B cell (primary cell): Measurements from ENCODE around the gene DLL1. TPM values are rescaled to one million over a fixed set of nuclear protein-coding genes. Genes with fewer than 3 reads are reported as not detected.

Experiments
- ATAC-seq: fragments of 200-7000 bp; cut with Tn5 transposase; one replicate; pipeline ENCODE4 v1.10.0; 2021; ENCODE audit warnings: low read depth, mild to moderate bottlenecking, moderate number of reproducible peaks, moderate library complexity
- CTCF ChIA-PET: fragments of 350-600 bp; sonication (Branson Sonifier 250); formaldehyde crosslinking; loops from one replicate; lab custom pipeline; 2021; ENCODE audit warnings: antibody characterized with exemption, inconsistent platforms; lab: Charles Lee
- POLR2A ChIA-PET: fragments of 350-600 bp; sonication (Branson Sonifier 250); formaldehyde crosslinking; loops from one replicate; lab custom pipeline; 2021; ENCODE audit warnings: antibody characterized with exemption; lab: Charles Lee
- DNase-seq: peaks from one replicate; pipeline ENCODE4 v3.0.0; 2013
- H2AFZ ChIP-seq: 2 replicates; pipeline ENCODE4 v1.6.1; 2012; ENCODE audit warnings: mild to moderate bottlenecking, low read depth, low read length; ENCODE audit not compliant: insufficient read depth, poor library complexity, severe bottlenecking
- H3K27ac ChIP-seq, 2 donors: 1 replicate in 1 of 2; 2 replicates in 1 of 2; pipeline ENCODE4 v1.5.1; 2012 to 2013; ENCODE audit warnings: low read length in 2 of 2, mild to moderate bottlenecking in 2 of 2, moderate library complexity in 1 of 2
- H3K27me3 ChIP-seq, 4 experiments: fragments of 200-600 bp in 1 of 4; sonication (generic) in 1 of 4; replicated peaks in 1 of 4; 1 replicate in 2 of 4; 2 replicates in 2 of 4; pipeline versions ENCODE4 v1.6.1 to v1.7.0; 2013 to 2016; ENCODE audit warnings: low read length in 3 of 4, mild to moderate bottlenecking in 2 of 4, mixed read lengths in 1 of 4, moderate library complexity in 1 of 4; ENCODE audit not compliant: insufficient read depth in 4 of 4, control insufficient read depth in 3 of 4; ENCODE audit errors: control extremely low read depth in 1 of 4
- H3K36me3 ChIP-seq, 2 experiments: replicated peaks in 1 of 2; 1 replicate in 1 of 2; 2 replicates in 1 of 2; pipeline versions ENCODE4 v1.6.1 to v1.7.1; 2013; ENCODE audit warnings: low read length in 1 of 2; ENCODE audit not compliant: insufficient read depth in 2 of 2, control insufficient read depth in 1 of 2; ENCODE audit errors: control extremely low read depth in 1 of 2, extremely low read depth in 1 of 2
- H3K4me1 ChIP-seq, 2 donors: fragments of 200-600 bp in 1 of 2; sonication (generic) in 1 of 2; 1 replicate in 1 of 2; 2 replicates in 1 of 2; pipeline versions ENCODE4 v1.5.1 to v1.6.1; 2013 to 2017; ENCODE audit warnings: low read length in 2 of 2; ENCODE audit not compliant: control insufficient read depth in 2 of 2, insufficient read depth in 2 of 2
- H3K4me2 ChIP-seq: replicated peaks from 2 replicates; pipeline ENCODE3; 2012; ENCODE audit warnings: mild to moderate bottlenecking, low read depth, low read length; ENCODE audit not compliant: poor library complexity, severe bottlenecking
- H3K4me3 ChIP-seq, 5 experiments: fragments of 200-600 bp in 1 of 5; sonication (generic) in 1 of 5; 1 replicate in 3 of 5; 2 replicates in 2 of 5; pipeline versions ENCODE4 v1.5.1 to v1.7.0; 2011 to 2016; ENCODE audit warnings: low read length in 4 of 5, mild to moderate bottlenecking in 4 of 5, low read depth in 2 of 5, control low read depth in 1 of 5, moderate library complexity in 1 of 5; ENCODE audit not compliant: insufficient read depth in 1 of 5; ENCODE audit errors: control extremely low read depth in 1 of 5, extremely low read depth in 1 of 5
- H3K79me2 ChIP-seq: fragments of 200-600 bp; sonication (generic); one replicate; pipeline ENCODE4 v1.6.0; 2016; ENCODE audit warnings: low read length; ENCODE audit not compliant: control insufficient read depth, insufficient read depth
- H3K9ac ChIP-seq: fragments of 200-600 bp; sonication (generic); 2 replicates; pipeline ENCODE4 v1.6.1; 2017; ENCODE audit warnings: mild to moderate bottlenecking, low read length, moderate library complexity
- H3K9me3 ChIP-seq, 3 donors: one replicate each; pipeline versions ENCODE4 v1.6.1 to v1.7.1; 2013; ENCODE audit warnings: low read length in 2 of 3; ENCODE audit not compliant: control insufficient read depth in 2 of 3, insufficient read depth in 1 of 3; ENCODE audit errors: control extremely low read depth in 1 of 3
- H4K20me1 ChIP-seq: 2 replicates; pipeline ENCODE4 v1.6.0; 2012; ENCODE audit warnings: mild to moderate bottlenecking, low read length; ENCODE audit not compliant: insufficient read depth, control insufficient read depth, poor library complexity, severe bottlenecking
- H3K27ac Mint-ChIP-seq: one replicate; pipeline ENCODE4 v1.8.0; 2021; ENCODE audit warnings: mixed read lengths
- H3K27me3 Mint-ChIP-seq: one replicate; pipeline ENCODE4 v1.8.0; 2021; ENCODE audit warnings: mixed read lengths
- H3K4me1 Mint-ChIP-seq: one replicate; pipeline ENCODE4 v1.8.0; 2021; ENCODE audit warnings: mixed read lengths
- H3K4me3 Mint-ChIP-seq: one replicate; pipeline ENCODE4 v1.8.0; 2021; ENCODE audit warnings: mixed read lengths
- H3K9me3 Mint-ChIP-seq: one replicate; pipeline ENCODE4 v1.8.0; 2022; ENCODE audit warnings: mixed read lengths; ENCODE audit not compliant: insufficient read depth
- CTCF ChIP-seq: fragments of 200-600 bp; IDR thresholded peaks from one replicate; pipeline ENCODE4 v1.8.0; 2022; ENCODE audit warnings: antibody characterized with exemption, mild to moderate bottlenecking
- EZH2 ChIP-seq: IDR thresholded peaks from 2 replicates; pipeline ENCODE4 v1.6.1; 2012; ENCODE audit warnings: borderline replicate concordance, low read depth, mild to moderate bottlenecking, moderate library complexity, low read length; ENCODE audit not compliant: insufficient read depth, poor library complexity, severe bottlenecking
- WGBS: methylation state at CpG from one replicate; pipeline ENCODE4 v1.1.5; 2013; ENCODE audit warnings: missing lambda C conversion rate; ENCODE audit not compliant: insufficient coverage; 5-methylcytosine and 5-hydroxymethylcytosine counted together
- intact Hi-C: fragments of 100-400 bp; cut with micrococcal nuclease; formaldehyde crosslinking; loops from one replicate; pipeline ENCODE4 v1.10.0; 2022
- polyA plus RNA-seq: library from polyadenylated mRNA; depleted of rRNA; stranded (reverse); fragments of >200 nt; gene quantifications from 2 replicates; pipeline ENCODE4 v1.2.3, GENCODE V29; 2012
- total RNA-seq, 2 donors: library from RNA; stranded (reverse); fragments of 120-200 nt in 1 of 2; gene quantifications; 1 replicate in 1 of 2; 2 replicates in 1 of 2; pipeline versions ENCODE4 v1.2.3 to v1.2.4, GENCODE V29; 2013 to 2022

Gene DLL1
- total and polyA plus RNA-seq, 2 donors (not counting 1 experiment from before 2014, with no cell fraction given), result 1.6 to 6.8 TPM

DNA sequence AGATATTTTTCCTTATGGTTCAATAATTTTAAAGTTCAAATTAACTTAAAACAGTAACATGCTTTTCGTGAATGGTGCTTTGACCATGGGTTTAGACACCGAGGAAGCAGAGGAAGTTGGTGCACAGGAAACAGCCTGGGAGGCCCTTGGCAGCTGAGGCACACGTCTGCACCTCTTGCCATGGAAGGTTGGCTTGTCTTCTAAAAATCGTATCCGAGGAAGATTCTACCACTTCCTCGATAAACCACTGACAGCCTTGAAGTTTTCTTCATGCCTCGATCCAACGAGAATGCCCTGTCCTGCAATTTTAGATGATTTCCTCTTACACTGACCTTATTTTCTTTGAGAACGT lies 12.2 kb downstream of the DLL1 start:
- H3K27ac Mint-ChIP-seq, result no peak overlapping the region
- POLR2A ChIA-PET, result no interaction called here
- no peak for DNase-seq

More for the DNA sequence above, 12.2 kb downstream of the DLL1 start:
- no peak for ATAC-seq
- no peaks in the 10 kb centered on the region for H3K79me2 ChIP-seq
- TF ChIP-seq CTCF, result no peak
- no peak for TF ChIP-seq EZH2
- H2AFZ ChIP-seq, result no peak overlapping the region
- no peaks in the 10 kb centered on the region for H3K36me3 ChIP-seq
- H3K9me3 ChIP-seq, result peaks cover 0 to 30% (median 0%) of the 10 kb centered on the region in 3 donors
- Mint-ChIP-seq H3K4me3 (no peak overlapping the region), H3K9me3 (no peaks in the 10 kb centered on the region), H3K4me1 (peaks cover 23% of the 10 kb centered on the region), H3K27me3 (peaks cover 18% of the 10 kb centered on the region)
- no peaks in the 10 kb centered on the region for H4K20me1 ChIP-seq
- peak overlapping the region; percentile 7 for H3K4me2 ChIP-seq
- H3K27ac ChIP-seq, result no peak overlapping the region
- intact Hi-C loops, result no loop called here
- 2% methylated on average over 5 of the region's 9 CpGs for WGBS
- H3K4me3 ChIP-seq, result no peak overlapping the region
- H3K4me1 ChIP-seq, result peaks cover 11 to 18% of the 10 kb centered on the region in 2 donors
- CTCF ChIA-PET, result interaction anchor here (1.2 kb wide), 1 partner anchor 16 kb away, joined by 3 read pairs; no protein-coding TSS in a partner anchor
- peaks cover 0 to 2% (median 0%) of the 10 kb centered on the region in 4 experiments for H3K27me3 ChIP-seq
- no peak overlapping the region for H3K9ac ChIP-seq
